Fibroblast of skin of back (primary cell): ENCODE measurements around the gene KLHL6.

Source experiments
- DNase-seq: peaks from one replicate; pipeline ENCODE4 v3.0.0-alpha.2; 2013

KLHL6 gene

DNA sequence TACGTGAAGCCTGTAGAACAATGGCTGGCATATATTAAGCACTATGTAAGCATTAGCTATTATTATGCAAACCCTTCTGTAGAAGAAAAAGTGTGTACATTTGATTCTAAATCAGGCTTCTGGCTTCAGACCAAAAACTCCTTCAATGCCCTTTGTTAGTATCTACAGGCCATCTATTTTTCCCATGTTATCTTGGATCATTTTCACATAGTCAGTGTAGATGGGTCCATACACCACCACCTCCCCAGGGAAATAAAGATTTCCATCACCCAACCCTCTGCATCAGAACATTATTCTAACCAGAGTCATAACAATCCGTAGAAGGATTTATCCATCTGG, 8.0 kb upstream of the KLHL6 start:
- DNase-seq, result no peak

DNA sequence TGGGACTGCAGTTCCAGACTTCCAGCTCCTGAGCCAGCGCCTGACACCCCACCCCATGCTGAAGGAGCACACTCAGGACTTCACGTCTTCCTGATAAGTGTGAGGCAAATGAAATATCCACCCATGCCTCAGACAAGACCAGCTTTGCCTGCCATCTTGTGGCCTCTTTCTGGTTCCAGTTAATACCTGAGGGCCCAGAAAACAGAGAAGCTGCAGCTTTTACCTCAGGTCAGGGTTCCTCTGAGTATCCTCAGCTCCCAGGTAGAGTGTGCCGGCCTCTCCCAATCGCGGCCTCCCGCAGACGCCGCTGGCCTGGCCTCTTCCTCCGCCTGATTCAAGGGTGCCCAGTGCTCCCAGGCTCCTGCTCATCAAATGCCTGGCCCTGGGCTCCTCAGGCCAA, 5.1 kb upstream of the KLHL6 start:
- DNase-seq, result no peak

DNA sequence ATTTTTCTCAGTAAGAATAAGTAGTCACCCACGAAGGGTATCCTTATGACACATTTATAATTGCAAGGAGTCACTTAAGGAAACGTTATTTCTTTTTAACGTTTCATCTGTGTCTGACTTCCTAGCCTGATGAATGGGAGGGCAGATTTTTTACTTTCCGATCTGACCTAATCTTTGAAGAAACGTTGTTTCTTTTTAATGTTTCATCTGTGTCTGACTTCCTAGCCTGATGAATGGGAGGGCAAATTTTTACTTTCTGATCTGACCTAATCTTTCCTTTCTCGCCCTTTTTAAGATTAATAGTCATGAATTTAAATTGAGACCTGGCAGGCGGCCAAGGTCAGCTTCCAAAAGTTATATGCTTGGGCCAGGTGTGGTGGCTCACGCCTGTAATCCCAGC, 3.0 kb upstream of the KLHL6 start:
- DNase-seq, result no peak

DNA sequence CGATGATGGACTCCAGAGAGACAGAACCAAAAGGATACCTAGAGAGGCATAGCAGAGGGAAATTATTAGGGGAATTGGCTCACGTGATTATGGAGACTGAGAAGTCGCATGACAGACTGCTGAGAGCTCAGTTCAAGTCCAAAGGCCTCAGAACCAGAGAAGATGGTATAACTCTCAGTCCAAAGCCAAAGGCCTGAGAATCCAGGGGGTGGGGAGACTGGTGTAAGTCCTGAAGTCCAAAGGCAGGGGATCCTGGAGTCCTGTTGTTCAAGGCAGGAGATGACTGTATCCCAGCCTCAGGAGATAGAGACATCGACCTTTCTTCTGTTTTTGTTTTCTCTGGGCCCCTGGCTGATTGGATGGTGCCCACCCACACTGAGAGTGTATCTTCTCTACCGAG, 1.2 kb upstream of the KLHL6 start:
- no peak for DNase-seq

DNA sequence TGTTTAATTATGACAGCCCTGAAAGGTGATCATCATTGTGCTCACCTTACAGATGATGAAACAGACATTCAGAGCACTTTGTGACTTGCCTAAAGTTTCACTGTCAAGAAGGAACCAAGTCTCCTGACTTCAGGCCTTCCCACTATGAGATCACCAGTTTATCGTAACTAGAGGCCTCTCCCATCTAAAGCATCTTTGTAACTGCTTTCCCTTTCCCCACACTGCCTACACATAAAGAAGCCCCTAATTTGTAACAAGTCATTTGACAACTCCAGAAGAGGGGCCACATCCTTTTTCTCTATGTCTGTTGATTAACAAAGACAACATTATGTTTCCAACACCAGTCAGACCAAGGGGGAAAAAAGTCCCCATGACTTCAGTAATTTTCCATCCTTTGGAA, 1.1 kb downstream of the KLHL6 start:
- DNase-seq, result no peak

DNA sequence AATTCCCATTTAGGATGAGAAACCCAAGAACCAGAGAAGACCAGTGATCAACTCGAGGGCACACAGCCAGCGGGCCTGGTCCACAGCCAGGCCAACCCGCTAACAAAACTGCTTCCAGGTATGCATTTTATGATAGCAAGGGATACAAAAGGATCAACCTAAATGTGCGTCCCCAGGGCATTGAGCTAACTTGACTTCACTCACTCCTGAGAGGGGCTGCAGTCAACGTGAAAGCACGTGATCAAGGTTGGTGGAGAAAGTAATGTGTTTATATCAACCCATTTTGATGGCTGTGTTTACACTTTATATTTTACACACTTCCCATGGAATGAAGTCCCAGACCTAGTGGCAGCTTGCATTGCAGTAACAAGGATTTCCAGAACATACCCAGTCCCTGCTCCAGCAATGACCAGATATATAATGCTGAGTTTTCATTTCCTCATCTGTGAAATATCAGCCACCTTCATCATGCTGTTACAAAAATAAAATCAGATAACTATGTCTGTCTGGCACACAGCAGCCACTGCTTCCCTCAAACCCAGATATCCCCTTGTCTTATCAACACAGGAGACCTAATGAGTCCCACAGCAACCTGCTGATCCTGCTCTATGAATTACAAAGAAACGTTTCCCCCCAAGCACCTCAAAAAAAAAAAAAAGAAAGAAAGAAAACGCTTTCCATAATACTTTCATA, 2.0 kb downstream of the KLHL6 start:
- no peak for DNase-seq

DNA sequence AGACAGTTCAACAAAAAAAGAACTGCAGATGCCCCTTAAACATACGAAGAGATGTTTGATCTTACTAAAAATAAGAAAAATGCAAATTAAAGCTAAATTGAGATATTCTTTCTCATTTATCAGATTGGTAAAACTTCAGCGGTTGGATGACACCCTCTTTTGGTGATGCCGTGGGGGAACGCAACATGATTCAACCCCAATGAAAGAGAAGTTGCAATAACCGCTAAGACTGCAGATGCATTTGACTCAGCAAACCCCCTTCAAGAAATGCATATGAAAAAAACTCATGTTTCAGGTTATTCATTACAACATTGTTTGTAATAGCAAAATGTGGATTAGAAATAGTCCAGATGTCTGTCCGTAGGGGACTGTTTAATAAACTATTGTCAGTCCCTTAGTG, 3.6 kb downstream of the KLHL6 start:
- no peak for DNase-seq

DNA sequence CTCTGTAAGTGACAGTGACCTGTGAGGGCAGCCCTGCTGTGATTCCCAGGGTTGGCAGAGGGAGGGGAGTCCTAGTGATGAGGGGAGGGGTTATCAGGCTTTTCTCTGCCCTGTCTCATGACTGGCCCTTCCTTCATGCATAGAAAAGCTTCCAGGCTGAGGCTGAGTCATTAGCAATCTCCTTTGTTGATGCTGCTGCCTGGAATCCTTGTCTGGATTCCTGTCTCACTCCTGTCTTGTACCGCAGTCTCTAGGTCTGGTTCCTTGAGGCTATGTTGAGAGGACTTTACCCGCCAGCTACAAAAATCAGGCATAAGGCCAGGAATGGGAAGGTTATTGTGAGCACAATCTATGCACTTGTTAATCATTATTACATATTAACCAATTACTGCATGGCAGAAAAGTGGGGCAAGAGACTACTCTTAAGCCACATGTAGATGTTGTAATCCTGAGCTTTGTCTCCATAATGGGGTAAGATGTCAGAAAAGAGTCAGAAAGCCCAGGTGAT, 7.2 kb downstream of the KLHL6 start:
- peak; percentile 84 for DNase-seq

DNA sequence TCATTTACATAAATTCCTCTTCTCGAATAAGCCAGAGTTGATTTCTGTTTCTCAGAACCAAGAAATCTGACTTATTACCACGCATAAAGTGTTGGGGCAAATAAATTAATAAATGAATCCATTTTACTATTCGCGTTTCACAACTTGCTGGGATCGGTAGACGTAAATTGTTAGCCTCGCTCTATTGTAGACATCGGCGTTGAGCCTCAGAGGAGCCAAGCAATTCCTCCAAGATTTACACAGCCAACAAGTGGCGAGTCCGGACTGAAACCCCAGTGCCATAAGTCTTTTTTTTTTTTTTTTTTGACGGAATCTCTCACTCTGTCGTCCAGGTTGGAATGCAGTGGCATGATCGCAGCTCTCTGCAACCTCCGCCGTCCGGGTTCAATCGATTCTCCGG, 8.9 kb downstream of the KLHL6 start:
- no peak for DNase-seq

DNA sequence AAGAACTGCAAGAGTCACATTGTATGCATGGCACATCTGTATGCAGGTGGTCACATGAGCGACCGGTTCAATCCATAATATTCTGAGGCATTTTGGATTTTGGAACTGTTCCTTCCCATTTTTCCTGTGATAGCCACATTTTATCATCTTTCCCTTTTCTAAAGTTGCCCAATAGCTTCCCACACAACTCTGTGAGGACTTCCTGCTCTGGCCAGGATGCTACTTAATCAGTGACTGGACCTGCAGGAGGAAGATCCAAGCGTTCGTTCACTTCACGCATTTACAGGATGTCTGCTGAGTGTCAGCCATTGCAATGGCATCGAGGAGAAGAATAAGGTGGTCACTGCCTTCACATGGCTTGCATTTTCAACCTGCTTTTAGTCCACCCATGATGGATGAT, 9.8 kb downstream of the KLHL6 start:
- DNase-seq, result no peak

DNA sequence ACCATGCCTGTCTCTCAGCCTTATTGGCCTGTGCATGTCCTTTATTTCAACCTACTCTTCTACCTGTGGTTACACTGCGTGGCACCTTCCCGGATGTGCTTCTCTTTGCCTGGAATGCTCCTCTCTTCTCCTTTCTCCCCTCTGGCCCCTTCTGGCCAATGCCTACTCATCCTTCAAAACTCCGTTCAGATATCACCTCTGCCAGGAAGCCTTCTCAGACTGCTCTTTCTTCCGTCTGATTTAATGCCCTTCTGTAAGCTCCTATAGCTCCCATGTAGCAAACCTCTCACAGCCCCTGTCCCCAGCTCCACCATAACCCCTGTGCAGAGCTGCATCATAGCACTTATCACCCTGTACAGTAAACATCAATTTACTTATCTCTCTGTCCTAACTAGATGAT, 13.2 kb downstream of the KLHL6 start:
- DNase-seq, result no peak

DNA sequence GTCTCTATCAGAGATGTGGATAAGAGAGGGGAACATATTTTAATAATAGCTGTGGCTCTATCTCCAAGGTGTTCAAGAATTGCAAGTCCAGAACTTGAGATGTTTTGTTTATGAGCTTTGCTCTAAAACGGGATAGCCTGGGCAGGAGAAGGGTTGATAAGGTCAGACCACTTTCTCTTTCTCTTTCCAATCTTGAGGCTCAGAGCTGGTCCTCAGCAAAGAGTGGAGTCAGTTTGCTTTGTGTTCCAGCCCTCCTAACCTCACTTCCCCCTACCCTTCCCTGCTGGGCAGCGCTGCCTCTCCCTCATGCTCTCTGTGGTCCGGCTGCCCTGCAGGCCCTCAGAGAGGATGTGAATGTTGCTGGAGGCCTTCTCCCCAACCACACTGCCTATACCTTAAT, 13.8 kb downstream of the KLHL6 start:
- DNase-seq, result no peak

DNA sequence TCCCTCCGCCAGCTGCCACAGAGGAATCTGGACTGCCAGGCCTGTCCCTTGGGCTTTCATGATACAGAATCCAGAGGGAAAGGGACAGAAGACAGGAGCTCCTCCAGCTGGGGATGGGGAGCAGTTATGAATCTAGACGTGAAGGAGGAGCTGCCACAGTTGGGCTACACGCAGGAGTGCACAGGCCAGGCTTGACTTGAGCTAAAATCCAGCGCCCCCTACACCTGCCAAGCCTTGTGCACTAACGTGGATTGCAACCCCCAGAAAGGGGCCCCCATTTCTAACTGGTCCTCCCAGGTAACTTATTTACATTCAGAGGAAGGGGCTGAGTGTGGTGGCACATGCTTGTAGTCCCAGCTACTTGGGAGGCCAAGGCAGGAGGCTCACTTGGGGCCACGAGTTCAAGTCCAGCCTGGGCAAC, 14.3 kb downstream of the KLHL6 start:
- DNase-seq, result no peak

DNA sequence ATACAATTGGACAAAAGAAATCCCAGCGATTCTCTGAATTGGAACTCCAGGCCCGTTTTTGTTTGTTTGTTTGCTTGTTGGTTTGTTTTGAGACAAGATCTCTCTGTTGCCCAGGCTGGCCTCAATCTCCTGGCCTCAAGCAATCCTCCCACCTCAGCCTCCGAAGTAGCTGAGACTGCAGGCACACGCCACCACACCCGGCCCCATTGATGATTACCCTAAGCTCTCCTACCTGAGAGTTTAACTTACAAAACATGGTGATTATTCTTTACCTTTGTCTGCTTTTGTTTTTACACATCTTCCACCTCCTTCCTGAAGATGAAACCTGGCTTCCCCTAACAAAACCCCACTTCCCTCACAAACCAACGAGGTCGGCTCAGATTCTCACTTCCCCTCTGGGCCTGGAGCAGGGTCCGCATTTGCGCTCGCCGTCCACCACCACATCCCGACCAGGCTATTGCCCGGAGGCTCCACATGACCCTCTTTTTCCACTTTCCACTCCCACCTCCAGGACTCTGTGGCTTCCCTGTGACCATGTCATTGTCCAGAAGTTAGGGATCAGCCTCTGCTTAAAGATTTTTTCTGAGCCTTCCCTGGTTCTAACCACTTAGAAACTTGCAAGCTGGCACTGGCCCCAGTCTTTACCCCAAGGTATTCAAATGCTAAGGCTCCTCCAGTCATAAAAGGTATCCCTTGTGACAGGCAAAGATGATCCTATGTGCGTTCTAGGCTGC, 14.8 kb downstream of the KLHL6 start:
- DNase-seq, result no peak

DNA sequence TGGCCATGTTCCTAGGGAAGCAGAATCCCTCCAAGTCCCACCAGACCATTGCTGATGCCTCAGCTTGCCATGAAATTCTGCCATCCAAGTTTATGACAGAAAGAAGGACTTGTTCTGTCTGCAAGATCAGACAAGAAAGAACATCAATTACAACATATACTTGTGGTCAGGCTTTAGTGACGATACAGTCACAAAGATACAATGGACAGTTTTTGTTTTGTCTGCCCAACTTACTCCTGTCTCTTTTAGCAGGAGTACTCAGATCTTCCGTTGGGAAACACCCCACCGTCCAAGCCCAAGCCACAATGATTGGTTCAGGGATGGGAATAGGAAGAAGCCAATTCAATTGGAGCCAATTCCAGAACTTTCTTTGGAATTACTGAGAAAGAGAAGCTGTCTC, 15.7 kb downstream of the KLHL6 start:
- DNase-seq, result no peak

DNA sequence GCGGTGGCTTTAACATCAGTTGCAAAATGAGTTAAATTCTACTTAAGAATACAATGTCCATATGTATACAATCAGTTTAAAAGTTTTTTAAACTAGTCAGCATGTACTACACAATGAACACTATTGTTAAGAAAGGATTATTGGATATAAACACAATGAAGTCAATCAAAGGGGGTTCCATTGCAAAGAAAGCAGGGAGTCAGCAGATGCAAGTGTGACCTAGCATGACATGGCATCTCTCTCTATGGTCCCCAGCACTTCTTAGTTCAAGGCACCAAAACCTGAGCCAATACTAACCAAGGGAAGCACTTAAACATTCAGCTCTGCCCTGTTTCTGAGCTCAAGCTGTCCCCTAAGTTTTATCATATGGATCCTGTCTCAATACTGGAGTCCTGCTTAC, 17.0 kb downstream of the KLHL6 start:
- no peak for DNase-seq

DNA sequence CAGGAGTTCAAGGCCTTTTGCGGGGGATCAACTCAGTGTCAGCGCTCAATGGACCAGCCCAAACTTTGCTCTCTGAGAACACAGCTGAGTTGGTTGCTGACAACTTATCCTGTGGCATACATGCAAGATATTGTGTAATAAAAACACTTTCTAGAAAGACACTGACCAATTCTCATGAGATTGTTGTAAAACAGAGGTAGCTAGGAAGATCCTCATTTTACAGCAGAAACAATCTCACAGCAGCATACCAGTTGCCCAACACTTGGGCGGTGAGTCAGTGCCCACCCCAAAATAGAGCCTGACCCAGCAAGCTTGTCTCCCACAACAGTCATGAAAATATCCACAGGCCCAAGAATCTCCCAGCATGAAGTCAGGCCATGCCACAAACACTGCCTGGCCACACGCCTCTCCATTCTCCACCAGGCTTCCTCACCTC, 18.2 kb downstream of the KLHL6 start:
- peak; percentile 54 for DNase-seq

DNA sequence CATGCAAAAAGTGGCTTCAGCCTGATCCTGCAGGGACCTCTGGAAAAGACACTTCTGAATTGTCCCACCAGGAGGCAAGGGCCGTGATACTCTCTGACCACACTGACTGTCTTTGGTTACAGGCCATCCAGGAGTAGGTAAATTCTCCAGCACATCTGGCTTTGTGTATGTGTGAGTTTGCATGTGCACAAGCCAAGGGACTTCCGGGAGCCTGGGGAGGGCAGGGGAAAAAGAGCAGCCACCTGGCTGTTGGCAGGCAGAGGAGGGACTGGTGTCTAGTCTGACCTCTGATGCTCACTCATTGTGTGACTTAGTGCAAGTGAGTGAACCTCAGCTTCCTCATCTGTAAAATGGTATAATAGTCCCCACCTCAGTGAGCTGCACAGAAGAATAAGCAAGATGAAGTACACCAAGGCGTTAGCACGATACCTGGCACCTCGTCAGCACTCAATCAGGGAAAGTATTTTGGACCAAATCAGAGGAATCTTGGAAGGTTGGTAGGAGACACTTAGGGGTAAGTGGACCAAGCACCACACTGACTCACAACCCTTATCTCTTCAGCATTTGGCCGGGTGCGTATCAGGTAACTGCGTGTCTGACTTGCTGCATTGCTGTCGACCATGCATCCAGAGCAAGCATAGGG, 19.1 kb downstream of the KLHL6 start:
- DNase-seq, result no peak

DNA sequence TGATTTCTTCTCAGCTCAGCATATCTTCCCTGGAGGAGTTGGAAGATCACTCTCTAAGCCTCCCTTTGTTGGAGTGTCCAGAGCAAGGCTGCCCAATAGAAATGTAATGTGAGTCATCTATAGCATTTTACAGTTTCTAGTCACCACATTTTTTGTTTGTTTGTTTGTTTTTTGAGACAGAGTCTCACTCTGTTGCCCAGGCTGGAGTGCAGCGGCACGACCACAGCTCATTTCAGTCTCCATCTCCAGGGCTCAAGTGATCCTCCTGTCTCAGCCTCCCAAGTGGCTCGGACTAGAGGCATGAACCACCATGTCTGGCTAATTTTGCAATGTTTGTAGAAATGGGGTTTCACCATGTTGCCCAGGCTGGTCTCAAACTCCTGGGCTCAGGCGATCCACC, 21.3 kb downstream of the KLHL6 start:
- peak; percentile 18 for DNase-seq

DNA sequence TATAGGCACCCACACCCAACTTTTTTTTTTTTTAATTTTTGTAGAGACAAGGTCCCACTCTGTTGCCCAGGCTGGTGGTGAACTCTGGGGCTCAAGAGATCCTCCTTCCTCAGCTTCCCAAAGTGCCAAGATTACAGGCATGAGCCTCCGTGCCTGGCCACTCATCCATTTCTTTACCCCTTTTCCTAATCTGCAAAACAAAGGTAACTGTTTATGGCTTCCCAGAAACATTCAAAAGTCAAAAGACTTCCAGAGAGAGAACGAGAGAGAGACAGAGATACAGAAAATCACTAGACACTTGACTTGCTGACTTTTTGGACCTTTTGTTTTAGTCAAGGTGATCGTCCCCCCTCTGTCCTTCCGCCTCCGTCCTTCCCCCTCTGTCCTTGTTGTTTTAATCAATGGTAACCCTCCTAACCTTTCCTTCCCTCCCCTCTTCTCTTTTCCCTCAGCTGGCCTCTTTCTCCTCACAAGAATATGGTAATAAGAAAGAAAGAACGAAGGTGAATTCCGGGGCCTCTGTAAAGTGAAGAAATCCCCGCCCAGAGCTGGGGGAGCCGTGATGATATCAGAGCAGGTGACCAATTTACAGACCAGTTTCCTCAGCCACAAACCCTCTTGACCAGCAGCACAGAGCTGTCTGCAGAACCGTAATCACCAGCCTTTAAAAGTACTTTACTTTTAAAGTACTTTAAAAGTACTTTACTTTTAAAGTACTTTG, 21.9 kb downstream of the KLHL6 start:
- DNase-seq, result no peak

DNA sequence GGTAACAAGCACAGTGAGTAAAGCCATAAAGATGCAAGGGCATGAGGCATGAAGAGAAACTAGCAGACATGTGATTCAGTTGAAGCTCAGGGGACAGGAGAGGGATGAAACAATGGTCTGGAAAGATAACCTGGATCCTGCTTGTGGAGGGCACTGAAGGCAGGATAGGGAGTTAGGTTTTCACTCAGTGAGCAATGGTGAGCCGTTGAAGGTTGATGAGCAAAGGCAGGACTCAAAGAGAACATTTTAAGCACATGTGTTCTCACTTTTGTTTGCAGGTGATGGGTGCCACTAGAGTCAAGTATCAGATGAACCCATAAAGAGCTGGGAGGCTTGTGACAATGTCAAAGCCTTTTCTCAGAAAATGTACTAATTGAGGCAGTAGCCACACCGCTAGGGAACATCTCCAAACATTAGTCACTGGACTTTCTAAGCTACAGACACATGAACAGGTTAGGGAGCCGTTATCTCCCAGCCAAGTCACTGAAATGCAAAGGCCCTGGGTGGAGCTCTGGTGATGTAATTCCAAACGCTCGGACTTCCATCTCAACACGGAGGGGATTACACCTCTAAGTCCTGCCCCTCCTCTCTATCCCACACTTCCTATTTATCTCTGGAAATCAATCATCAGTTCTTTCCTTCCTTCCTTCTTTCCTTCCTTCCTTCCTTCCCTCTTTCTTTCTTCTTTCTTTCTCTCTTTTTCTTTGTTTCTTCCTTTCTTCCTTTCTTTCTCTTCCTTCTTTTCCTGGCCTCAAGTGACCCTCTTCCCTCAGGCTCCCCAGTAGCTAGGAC, 22.7 kb downstream of the KLHL6 start:
- no peak for DNase-seq

DNA sequence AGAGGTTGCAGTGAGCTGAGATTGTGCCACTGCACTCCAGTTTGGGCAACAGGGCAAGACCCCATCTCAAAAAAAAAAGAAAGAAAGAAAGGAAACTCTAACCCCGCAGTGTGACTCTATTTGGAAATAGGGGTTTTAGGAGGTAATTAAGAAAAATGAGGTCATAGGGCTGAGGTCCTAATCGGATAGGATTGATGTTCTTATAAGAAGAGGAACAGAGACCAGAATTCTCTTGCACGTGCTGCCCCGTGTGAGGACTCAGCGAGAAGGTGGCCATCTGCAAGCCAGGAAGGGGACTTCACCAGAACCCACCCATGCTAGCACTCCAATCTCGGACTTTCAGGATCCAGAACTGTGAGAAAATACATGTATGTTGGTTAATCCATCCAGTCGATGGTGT, 25.8 kb downstream of the KLHL6 start:
- no peak for DNase-seq
